Loucy (cell line): ENCODE results near the gene TENM4.
"Not testable (repeated sequence)": the region's sequence is repeated elsewhere in the genome, so short reads cannot be mapped to it uniquely, and the experiment has no call there.

Experiments used
- H2AFZ ChIP-seq: fragments of 200-600 bp; sonication (generic); 2 replicates; pipeline ENCODE4 v1.6.0; 2016; ENCODE audit warnings: antibody characterized with exemption, mild to moderate bottlenecking, low read length, moderate library complexity
- H3F3A ChIP-seq: fragments of 200-600 bp; 2 replicates; pipeline ENCODE4 v1.6.0; 2016; ENCODE audit warnings: antibody characterized with exemption, low read depth, mild to moderate bottlenecking
- H3K27me3 ChIP-seq: fragments of 200-600 bp; sonication (generic); 2 replicates; pipeline ENCODE4 v1.6.1; 2014; ENCODE audit warnings: low read length, mild to moderate bottlenecking; ENCODE audit not compliant: insufficient read depth, poor library complexity, severe bottlenecking
- H3K36me3 ChIP-seq: fragments of 200-600 bp; sonication (generic); 2 replicates; pipeline ENCODE4 v1.6.1; 2016; ENCODE audit warnings: low read length; ENCODE audit not compliant: insufficient read depth
- H3K4me1 ChIP-seq: fragments of 200-600 bp; sonication (generic); 2 replicates; pipeline ENCODE4 v1.5.1; 2014; ENCODE audit warnings: low read length, mild to moderate bottlenecking; ENCODE audit not compliant: insufficient read depth, poor library complexity, severe bottlenecking
- H3K4me2 ChIP-seq: fragments of 200-600 bp; sonication (generic); 2 replicates; pipeline ENCODE4 v1.6.0; 2014; ENCODE audit warnings: antibody characterized with exemption, low read length, low read depth, mild to moderate bottlenecking; ENCODE audit not compliant: poor library complexity, severe bottlenecking
- H3K4me3 ChIP-seq: fragments of 200-600 bp; sonication (generic); 2 replicates; pipeline ENCODE4 v1.5.1; 2014; ENCODE audit warnings: low read length, mild to moderate bottlenecking, mixed read lengths; ENCODE audit not compliant: poor library complexity, severe bottlenecking
- H3K79me2 ChIP-seq: fragments of 200-600 bp; sonication (generic); 2 replicates; pipeline ENCODE4 v1.6.1; 2014; ENCODE audit warnings: low read length; ENCODE audit not compliant: insufficient read depth
- H3K9ac ChIP-seq: fragments of 200-600 bp; sonication (generic); 2 replicates; pipeline ENCODE4 v1.6.0; 2014; ENCODE audit warnings: mild to moderate bottlenecking, low read depth, low read length, moderate library complexity; ENCODE audit not compliant: poor library complexity, severe bottlenecking
- H3K9me2 ChIP-seq: fragments of 200-600 bp; sonication (generic); replicated peaks from 2 replicates; pipeline ENCODE4 v1.6.1; 2016; ENCODE audit warnings: low read depth, low read length, mixed read lengths
- H3K9me3 ChIP-seq: fragments of 200-600 bp; sonication (generic); 2 replicates; pipeline ENCODE4 v1.6.1; 2014; ENCODE audit warnings: mild to moderate bottlenecking, antibody characterized with exemption, low read length, low read depth; ENCODE audit not compliant: insufficient read depth
- H4K20me1 ChIP-seq: fragments of 200-600 bp; sonication (generic); 2 replicates; pipeline ENCODE4 v1.6.0; 2014; ENCODE audit warnings: antibody characterized with exemption, low read length, mild to moderate bottlenecking; ENCODE audit not compliant: insufficient read depth, poor library complexity, severe bottlenecking
- EZH2phosphoT487 ChIP-seq: fragments of 200-600 bp; IDR thresholded peaks from 2 replicates; pipeline ENCODE4 v1.6.1; 2018; ENCODE audit warnings: antibody characterized with exemption, mild to moderate bottlenecking, moderate library complexity, borderline replicate concordance
- TF ChIP-seq, protein P1 (sequence below): fragments of 200-600 bp; sonication (generic); conservative IDR thresholded peaks from 2 replicates; pipeline ENCODE4 v1.5.1; 2014; ENCODE audit warnings: mild to moderate bottlenecking, antibody characterized with exemption, low read length

The TENM4 gene

DNA sequence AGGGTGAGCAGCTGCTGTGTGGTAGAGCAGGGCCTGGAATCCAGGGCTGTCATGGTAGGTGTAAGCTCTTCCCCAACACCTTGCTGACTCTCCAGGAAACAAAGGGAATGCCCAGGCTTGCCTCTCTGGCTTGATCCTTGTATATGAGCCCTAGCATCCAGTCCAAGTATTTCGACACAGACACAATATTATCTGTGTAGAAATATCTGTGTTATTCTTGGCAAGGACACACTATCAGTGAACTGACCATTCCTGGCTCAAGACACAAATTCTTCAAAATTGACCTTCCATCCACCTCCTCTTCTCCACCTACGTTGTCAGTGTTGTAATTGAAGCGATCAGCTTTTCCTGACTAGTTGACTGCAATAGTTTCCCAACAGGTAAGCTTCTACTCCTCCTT, 554.2 kb downstream of the TENM4 start:
- H3K9me2 ChIP-seq, result no peaks in the 10 kb centered on the region
- no peaks in the 10 kb centered on the region for H3K27me3 ChIP-seq
- TF ChIP-seq, protein P1, sequence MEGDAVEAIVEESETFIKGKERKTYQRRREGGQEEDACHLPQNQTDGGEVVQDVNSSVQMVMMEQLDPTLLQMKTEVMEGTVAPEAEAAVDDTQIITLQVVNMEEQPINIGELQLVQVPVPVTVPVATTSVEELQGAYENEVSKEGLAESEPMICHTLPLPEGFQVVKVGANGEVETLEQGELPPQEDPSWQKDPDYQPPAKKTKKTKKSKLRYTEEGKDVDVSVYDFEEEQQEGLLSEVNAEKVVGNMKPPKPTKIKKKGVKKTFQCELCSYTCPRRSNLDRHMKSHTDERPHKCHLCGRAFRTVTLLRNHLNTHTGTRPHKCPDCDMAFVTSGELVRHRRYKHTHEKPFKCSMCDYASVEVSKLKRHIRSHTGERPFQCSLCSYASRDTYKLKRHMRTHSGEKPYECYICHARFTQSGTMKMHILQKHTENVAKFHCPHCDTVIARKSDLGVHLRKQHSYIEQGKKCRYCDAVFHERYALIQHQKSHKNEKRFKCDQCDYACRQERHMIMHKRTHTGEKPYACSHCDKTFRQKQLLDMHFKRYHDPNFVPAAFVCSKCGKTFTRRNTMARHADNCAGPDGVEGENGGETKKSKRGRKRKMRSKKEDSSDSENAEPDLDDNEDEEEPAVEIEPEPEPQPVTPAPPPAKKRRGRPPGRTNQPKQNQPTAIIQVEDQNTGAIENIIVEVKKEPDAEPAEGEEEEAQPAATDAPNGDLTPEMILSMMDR, result no peak
- TF ChIP-seq EZH2phosphoT487, result no peak
- H3F3A ChIP-seq, result no peaks in the 10 kb centered on the region
- H3K4me1 ChIP-seq, result no peaks in the 10 kb centered on the region
- no peaks in the 10 kb centered on the region for H3K36me3 ChIP-seq
- H4K20me1 ChIP-seq, result no peaks in the 10 kb centered on the region
- no peak overlapping the region for H3K4me2 ChIP-seq
- H3K9ac ChIP-seq, result no peak overlapping the region
- no peak overlapping the region for H3K4me3 ChIP-seq
- H3K9me3 ChIP-seq, result no peaks in the 10 kb centered on the region
- H2AFZ ChIP-seq, result no peak overlapping the region
- no peaks in the 10 kb centered on the region for H3K79me2 ChIP-seq

DNA sequence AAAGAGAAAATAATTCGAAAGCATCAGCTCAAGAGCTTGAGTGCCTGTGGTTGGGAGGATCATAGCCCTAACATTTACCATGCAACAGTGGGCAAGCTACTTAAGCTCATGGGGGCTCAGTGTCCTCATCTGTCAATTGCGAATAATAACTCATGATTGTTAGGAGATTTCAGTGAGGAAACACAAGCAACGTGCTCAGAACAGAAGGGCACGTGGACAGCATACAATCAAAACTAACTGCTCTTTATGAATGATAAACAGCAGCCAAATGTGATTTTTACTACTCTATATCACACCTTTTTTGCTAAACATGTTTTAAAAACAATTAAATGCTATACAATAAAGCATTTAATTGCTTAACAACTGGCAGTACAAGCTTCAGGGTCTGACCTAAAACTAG, 556.1 kb downstream of the TENM4 start:
- no peak for TF ChIP-seq EZH2phosphoT487
- TF ChIP-seq, protein P1, result no peak
- H2AFZ ChIP-seq, result no peak overlapping the region

DNA sequence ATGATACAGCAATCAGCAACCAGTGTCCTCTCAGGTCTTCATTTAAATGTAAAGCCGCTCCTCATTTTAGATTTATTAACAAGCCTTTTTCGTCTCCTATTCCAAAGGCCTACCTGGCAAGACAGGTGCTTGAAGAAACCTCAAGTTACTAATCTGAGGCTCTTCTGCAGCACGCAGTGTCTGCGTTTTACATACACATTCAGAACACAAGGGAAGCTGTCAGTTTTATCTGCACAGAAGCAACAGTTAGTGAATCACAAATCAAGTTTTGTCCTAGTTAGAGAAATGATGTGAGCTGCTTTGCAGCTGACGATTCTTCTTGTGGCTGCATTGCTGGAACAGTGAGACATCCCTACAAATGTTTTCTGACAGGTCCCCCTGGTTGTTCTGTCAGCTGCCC, 557.3 kb downstream of the TENM4 start:
- TF ChIP-seq, protein P1, result no peak
- no peak for TF ChIP-seq EZH2phosphoT487
- Histone ChIP-seq H2AFZ (no peak overlapping the region), H3K4me3 (no peak overlapping the region), H3K9me3 (peaks cover 3% of the 10 kb centered on the region; the same call in 1 of the 2 replicates), H3K36me3 (no peaks in the 10 kb centered on the region), H3K4me1 (no peaks in the 10 kb centered on the region), H4K20me1 (no peaks in the 10 kb centered on the region), H3K27me3 (no peaks in the 10 kb centered on the region), H3K4me2 (no peak overlapping the region), H3F3A (no peaks in the 10 kb centered on the region), H3K9me2 (no peaks in the 10 kb centered on the region), H3K9ac (no peak overlapping the region), H3K79me2 (no peaks in the 10 kb centered on the region)

More for the DNA sequence above, 556.1 kb downstream of the TENM4 start:
- no peak overlapping the region for H3K4me3 ChIP-seq
- H3K36me3 ChIP-seq, result no peaks in the 10 kb centered on the region
- no peaks in the 10 kb centered on the region for H3K79me2 ChIP-seq
- no peaks in the 10 kb centered on the region; the same call in 1 of the 2 replicates for H3K9me3 ChIP-seq
- H4K20me1 ChIP-seq, result no peaks in the 10 kb centered on the region
- no peaks in the 10 kb centered on the region for H3K27me3 ChIP-seq
- H3F3A ChIP-seq, result no peaks in the 10 kb centered on the region
- H3K9ac ChIP-seq, result no peak overlapping the region
- H3K9me2 ChIP-seq, result no peaks in the 10 kb centered on the region
- no peaks in the 10 kb centered on the region for H3K4me1 ChIP-seq
- H3K4me2 ChIP-seq, result no peak overlapping the region

DNA sequence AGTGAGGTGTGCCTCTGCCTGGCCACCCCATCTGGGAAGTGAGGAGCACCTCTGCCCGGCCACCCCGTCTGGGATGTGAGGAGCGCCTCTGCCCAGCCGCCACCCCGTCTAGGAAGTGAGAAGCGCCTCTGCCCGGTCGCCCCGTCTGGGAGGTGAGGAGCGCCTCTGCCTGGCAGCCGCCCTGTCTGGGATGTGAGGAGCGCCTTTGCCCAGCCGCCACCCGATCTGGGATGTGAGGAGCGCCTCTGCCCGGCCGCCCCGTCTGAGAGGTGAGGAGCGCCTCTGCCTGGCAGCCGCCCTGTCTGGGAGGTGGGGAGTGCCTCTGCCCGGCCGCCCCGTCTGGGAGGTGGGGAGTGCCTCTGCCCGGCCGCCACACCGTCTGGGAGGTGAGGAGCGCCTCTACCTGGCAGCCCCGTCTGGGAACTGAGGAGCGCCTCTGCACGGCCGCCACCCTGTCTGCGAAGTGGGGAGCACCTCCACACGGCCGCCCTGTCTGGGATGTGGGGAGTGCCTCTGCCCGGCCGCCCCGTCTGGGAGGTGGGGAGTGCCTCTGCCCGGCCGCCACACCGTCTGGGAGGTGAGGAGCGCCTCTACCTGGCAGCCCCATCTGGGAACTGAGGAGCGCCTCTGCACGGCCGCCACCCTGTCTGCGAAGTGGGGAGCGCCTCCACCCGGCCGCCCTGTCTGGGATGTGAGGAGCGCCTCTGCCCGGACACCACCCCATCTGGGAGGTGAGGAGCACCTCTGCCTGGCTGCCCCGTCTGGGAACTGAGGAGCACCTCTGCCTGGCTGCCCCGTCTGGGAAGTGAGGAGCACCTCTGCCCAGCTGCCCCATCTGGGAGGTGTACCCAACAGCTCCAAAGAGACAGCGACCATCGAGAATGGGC, 561.5 kb downstream of the TENM4 start:
- H3K4me3 ChIP-seq, H3K4me1 ChIP-seq, H3K9ac ChIP-seq, H2AFZ ChIP-seq, H4K20me1 ChIP-seq, H3K36me3 ChIP-seq, H3K4me2 ChIP-seq, H3K9me2 ChIP-seq, H3K79me2 ChIP-seq, H3K9me3 ChIP-seq, H3K27me3 ChIP-seq, H3F3A ChIP-seq: not testable (repeated sequence)
